Umbilical cord (tissue), 2 donors: ENCODE measurements around the gene LKAAEAR1. TPM values are rescaled to one million over a fixed set of nuclear protein-coding genes. Genes with fewer than 3 reads are reported as not detected.
A peak's percentile ranks its signal among the peaks of the same experiment; 100 is the strongest.
"Not testable (repeated sequence)": the region's sequence is repeated elsewhere in the genome, so short reads cannot be mapped to it uniquely, and the experiment has no call there.

Source experiments
- DNase-seq: peaks from one replicate; pipeline ENCODE4 v3.0.0-alpha.2; 2015; ENCODE audit warnings: low spot score
- total RNA-seq: library from RNA; depleted of rRNA; stranded (reverse); fragments of >200 nt; gene quantifications from one replicate; pipeline ENCODE4 v1.2.3, GENCODE V29; 2014; ENCODE audit warnings: low replicate concordance; ENCODE audit not compliant: insufficient read depth

The LKAAEAR1 gene
- total RNA-seq, 1 donor from 2014 or later, result 3.4 TPM

- no peak for DNase-seq
These were observed 15.0 kb upstream of the LKAAEAR1 start for GRCh38 chr20:64099086-64099786.

- DNase-seq, result no peak
These were observed 14.3 kb upstream of the LKAAEAR1 start for GRCh38 chr20:64098471-64099013.

GRCh38 chr20:64096535-64096934 is 12.3 kb upstream of the LKAAEAR1 start:
- DNase-seq, result no peak

DNA sequence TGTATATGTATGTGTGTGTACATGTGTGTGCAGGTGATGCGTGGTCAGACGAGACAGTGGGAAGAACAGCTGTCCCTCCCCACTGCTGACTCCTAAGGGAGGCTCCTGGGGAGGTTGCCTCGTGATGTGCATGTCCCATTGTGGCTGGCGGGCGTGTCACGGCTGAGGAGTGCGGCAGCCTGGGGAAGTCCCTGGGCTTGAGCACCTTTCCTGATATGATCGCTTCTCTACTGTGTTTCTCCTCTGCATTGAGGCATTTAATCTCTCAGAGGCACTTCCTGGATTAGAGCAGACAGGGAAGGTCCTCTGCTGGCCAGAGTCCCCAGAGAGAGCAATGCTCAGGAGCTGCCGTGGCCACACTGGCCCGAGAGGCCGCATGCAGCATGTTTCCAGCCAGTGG is 11.7 kb upstream of the LKAAEAR1 start:
- no peak for DNase-seq

DNA sequence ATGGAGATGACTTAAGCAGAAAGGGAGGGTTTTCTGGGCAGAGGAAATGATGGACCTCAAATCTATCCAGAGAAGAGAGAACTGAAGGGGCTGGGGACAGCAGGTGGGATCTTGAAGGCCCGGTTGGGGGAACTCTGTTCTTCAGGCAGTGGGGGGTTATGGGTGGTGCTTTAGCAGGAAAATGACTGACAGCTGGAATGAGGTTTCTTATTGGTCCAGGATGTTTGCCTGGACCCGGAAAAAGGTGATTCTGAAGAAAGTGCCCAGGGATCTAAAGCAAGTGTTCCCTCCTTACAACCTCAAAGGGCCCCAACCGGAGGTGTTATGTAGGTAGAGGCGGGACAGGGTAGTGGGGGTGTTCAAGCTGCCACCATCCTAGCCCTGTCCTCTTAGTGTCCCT is 11.3 kb upstream of the LKAAEAR1 start:
- DNase-seq, result no peak

DNA sequence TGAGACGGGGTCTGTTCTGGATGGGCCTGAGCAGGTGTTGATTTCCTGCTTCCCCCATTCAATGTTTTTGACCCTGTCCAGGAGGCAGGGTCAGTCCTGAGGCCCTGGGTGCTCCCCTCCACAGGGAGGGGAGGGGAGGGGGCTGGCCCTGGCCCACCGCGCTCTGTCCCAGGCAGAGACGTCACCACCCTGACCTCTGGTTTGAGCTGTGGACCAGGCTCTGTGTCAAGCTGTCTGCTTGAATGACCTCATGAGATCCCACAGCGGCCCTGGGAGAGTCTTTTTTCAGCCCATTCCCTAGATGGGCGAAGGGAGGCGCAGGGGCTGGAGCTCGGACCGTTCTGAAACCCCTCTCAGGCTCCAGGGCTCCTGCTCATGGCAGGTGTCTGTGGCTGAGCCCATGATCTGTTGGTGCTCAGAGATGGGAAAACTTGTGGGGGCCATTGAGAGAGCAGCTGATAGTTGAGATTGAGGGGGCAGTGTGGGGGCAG is 8.9 kb upstream of the LKAAEAR1 start:
- no peak for DNase-seq

DNA sequence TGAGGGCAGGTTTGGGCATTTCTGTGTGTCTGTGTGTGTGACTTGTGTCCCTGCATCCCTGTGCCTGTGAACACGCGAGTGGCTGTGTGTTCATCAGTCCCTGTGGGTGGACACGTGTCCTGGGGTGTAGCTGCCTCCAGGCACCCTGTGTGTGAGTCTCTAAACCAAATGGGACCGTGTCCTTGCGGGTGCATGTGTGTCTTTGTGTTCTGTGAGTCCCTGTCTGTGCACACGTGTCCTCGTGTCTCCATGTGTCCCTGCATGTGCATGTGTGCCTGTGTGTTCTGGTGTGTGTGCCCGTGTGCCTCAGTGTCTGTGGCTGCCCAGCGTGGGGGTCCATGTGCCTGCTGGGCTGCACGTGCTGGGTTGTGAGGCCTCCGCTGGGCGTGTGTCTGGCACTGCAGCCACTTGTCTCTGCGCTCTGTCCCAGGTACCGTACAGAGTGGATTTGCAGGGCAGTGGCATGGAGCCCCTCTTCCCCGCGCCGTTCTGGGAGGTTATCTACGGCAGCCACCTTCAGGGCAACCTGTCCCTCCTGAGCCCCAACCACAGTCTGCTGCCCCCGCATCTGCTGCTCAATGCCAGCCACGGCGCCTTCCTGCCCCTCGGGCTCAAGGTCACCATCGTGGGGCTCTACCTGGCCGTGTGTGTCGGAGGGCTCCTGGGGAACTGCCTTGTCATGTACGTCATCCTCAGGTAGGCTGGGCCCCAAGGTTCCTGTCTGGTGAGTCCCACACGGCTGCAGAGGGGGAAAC is 8.2 kb upstream of the LKAAEAR1 start:
- no peak for DNase-seq

- no peak for DNase-seq
These were observed 7.6 kb upstream of the LKAAEAR1 start for GRCh38 chr20:64091770-64092169.

- DNase-seq, result no peak
These were observed 7.1 kb upstream of the LKAAEAR1 start for GRCh38 chr20:64091340-64091739.

- DNase-seq, result no peak
These were observed 6.0 kb upstream of the LKAAEAR1 start for GRCh38 chr20:64090165-64090564.

- not testable (repeated sequence) for DNase-seq
These were observed 4.4 kb upstream of the LKAAEAR1 start for GRCh38 chr20:64088586-64088985.

DNA sequence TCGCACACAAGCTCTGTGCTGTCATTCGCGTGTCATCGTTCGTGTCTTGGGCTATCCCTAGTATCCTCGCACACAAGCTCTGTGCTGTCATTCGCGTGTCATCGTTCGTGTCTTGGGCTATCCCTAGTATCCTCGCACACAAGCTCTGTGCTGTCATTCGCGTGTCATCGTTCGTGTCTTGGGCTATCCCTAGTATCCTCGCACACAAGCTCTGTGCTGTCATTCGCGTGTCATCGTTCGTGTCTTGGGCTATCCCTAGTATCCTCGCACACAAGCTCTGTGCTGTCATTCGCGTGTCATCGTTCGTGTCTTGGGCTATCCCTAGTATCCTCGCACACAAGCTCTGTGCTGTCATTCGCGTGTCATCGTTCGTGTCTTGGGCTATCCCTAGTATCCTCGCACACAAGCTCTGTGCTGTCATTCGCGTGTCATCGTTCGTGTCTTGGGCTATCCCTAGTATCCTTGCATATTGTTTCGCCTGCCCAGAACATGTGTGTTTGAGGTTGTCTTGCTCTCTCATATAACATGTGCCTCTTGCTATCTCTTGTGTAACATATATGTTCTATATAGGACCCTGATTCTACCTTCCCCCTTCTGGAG is 3.1 kb upstream of the LKAAEAR1 start:
- not testable (repeated sequence) for DNase-seq

GRCh38 chr20:64086801-64087200 is 2.6 kb upstream of the LKAAEAR1 start:
- DNase-seq, result no peak

- no peak for DNase-seq
These were observed 521 bp upstream of the LKAAEAR1 start for GRCh38 chr20:64084685-64085152.

DNA sequence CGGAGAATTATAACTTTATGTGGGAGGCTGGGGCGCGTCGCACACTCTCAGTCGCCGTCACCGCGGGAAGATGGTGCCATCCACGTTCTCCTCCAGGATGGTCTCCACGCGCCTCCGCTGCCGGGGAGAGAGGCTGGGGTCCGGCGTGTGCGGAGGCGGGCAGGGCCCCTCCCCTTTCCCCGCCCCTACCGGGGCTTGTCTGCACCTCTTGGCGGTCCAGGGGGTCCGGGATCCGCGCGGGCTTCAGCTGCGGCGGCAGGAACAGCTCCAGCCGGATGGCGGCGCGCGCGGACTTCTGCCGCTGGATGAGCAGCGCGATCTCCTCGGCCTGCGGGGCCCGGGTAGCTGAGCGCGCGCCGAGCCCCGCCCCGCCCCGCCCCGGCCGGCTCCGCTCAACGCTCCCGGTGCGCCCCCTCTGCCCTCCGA is 807 bp downstream of the LKAAEAR1 start:
- DNase-seq, result peak; percentile 77

GRCh38 chr20:64082820-64083377 is 1.3 kb downstream of the LKAAEAR1 start:
- no peak for DNase-seq

- DNase-seq, result no peak
These were observed 2.0 kb downstream of the LKAAEAR1 start for GRCh38 chr20:64082126-64082731.

GRCh38 chr20:64081624-64081964 is 2.6 kb downstream of the LKAAEAR1 start:
- DNase-seq, result no peak

GRCh38 chr20:64080813-64081623 is 3.2 kb downstream of the LKAAEAR1 start:
- DNase-seq, result no peak

DNA sequence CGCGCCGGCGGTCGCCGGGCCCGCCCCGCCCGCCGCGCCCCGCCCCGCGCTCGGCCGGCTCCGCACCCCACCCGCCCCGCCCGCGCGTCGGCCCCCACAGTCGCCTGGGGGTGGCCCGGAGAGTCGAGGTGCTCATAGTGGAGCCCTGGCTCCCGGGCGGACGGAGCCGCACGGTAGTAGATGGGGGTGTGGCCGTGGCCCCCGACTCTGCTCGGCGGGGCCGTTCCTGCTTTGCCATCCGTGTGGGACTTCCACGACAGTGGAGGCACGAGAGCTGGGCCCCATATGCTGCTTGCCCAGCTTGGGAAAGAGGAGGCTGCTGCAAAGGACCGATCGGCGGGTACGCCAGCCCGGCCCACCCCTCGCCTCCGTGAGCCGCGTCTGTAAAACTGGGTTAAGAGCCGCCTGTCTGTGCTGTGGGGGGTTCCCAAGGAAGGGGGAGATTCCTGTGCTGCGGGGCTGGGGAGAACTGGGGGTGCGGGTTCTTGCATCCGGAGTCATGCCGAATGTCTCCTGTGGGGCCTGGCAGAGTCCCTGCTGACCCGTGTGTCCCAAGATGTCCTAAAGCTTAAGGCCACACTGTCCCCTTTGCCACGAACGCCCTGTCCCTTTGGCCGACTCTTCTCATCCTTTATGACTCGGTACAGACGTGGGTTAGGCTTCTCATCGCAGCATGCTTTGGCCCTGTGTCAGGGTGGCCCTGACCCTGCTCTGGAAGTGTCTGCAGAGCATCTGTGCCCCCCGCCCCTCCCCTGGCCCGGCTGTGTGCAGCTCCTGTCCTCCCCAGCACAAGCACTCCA is 4.0 kb downstream of the LKAAEAR1 start, which contains the start of gene OPRL1:
Gene OPRL1, plus strand, starts transcription at position 70 of the 800 bp plus-strand sequence. CDS start 12,639 bp downstream, outside the sequence.
- no peak for DNase-seq
